OCI-LY1 (cell line): Measurements from ENCODE around the gene NUMBL.
"Not testable (repeated sequence)": the region's sequence is repeated elsewhere in the genome, so short reads cannot be mapped to it uniquely, and the experiment has no call there.

Source experiments
- EZH2 ChIP-seq: fragments of 200-600 bp; sonication (generic), shearing (Covaris generic); IDR thresholded peaks from 2 replicates; pipeline ENCODE4 v1.8.0; 2017; ENCODE audit warnings: borderline replicate concordance, mixed run types, mild to moderate bottlenecking, antibody characterized with exemption, low read length, moderate library complexity, mixed read lengths
- TF ChIP-seq, protein P1 (sequence below): fragments of 200-600 bp; sonication (generic), shearing (Covaris generic); IDR thresholded peaks from 2 replicates; pipeline ENCODE4 v1.5.1; 2017; ENCODE audit warnings: mild to moderate bottlenecking, antibody characterized with exemption, low read length, moderate library complexity, mixed read lengths

DNA sequence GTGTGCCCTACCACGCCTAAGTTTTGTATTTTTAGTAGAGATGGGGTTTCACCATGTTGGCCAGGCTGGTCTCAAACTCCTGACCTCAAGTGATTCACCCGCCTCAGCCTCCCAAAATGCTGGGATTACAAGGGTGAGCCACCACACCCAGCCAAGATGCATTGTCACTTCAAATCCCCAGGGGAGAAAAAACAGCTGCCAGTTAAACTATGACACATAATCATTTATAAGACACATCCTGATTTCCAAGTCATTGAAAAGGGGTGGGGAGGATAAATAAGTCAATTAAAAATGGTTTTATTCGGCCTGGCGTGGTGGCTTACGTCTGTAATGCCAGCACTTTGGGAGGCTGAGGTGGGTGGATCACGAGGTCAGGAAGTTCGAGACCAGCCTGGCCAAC is 34.8 kb downstream of the NUMBL start:
- TF ChIP-seq, protein P1, sequence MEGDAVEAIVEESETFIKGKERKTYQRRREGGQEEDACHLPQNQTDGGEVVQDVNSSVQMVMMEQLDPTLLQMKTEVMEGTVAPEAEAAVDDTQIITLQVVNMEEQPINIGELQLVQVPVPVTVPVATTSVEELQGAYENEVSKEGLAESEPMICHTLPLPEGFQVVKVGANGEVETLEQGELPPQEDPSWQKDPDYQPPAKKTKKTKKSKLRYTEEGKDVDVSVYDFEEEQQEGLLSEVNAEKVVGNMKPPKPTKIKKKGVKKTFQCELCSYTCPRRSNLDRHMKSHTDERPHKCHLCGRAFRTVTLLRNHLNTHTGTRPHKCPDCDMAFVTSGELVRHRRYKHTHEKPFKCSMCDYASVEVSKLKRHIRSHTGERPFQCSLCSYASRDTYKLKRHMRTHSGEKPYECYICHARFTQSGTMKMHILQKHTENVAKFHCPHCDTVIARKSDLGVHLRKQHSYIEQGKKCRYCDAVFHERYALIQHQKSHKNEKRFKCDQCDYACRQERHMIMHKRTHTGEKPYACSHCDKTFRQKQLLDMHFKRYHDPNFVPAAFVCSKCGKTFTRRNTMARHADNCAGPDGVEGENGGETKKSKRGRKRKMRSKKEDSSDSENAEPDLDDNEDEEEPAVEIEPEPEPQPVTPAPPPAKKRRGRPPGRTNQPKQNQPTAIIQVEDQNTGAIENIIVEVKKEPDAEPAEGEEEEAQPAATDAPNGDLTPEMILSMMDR: not testable (repeated sequence)
- not testable (repeated sequence) for TF ChIP-seq EZH2
